Right lobe of liver (tissue), 6 donors: ENCODE results near the gene TRAPPC4. TPM values are rescaled to one million over a fixed set of nuclear protein-coding genes. Genes with fewer than 3 reads are reported as not detected.
A peak's percentile ranks its signal among the peaks of the same experiment; 100 is the strongest.
"Not testable (repeated sequence)": the region's sequence is repeated elsewhere in the genome, so short reads cannot be mapped to it uniquely, and the experiment has no call there.

Experiments used
- ATAC-seq, 4 donors: fragments of 200-7000 bp; cut with Tn5 transposase; one replicate each; pipeline ENCODE4 v1.9.1; 2020; ENCODE audit warnings: mild to moderate bottlenecking in 4 of 4, moderate library complexity in 4 of 4
- DNase-seq, 3 donors: peaks; one replicate each; pipeline ENCODE4 v3.0.0-alpha.2; 2020
- H3K27ac ChIP-seq, 3 donors: fragments of 200-600 bp; one replicate each; pipeline ENCODE4 v1.8.0; 2022
- H3K27me3 ChIP-seq, 2 donors: fragments of 200-600 bp; one replicate each; pipeline ENCODE4 v1.8.0; 2022
- H3K36me3 ChIP-seq, 4 donors: fragments of 200-600 bp; sonication (generic) in 1 of 4; one replicate each; pipeline versions ENCODE4 v1.5.1 to v1.8.0; 2017 to 2022; ENCODE audit warnings: control low read depth in 1 of 4
- H3K4me1 ChIP-seq, 4 donors: fragments of 200-600 bp; sonication (generic) in 1 of 4; one replicate each; pipeline versions ENCODE4 v1.5.1 to v1.8.0; 2017 to 2022; ENCODE audit warnings: control low read depth in 1 of 4
- H3K4me3 ChIP-seq, 3 donors: fragments of 200-600 bp; one replicate each; pipeline ENCODE4 v1.8.0; 2022
- H3K9me3 ChIP-seq, 4 donors: fragments of 200-600 bp; sonication (generic) in 1 of 4; one replicate each; pipeline versions ENCODE4 v1.5.1 to v1.8.0; 2017 to 2022; ENCODE audit warnings: control low read depth in 1 of 4
- POLR2A ChIP-seq: fragments of 450-650 bp; IDR thresholded peaks from one replicate; pipeline ENCODE4 v1.6.1; 2017; ENCODE audit warnings: antibody characterized with exemption, mild to moderate bottlenecking
- WGBS: methylation state at CpG from one replicate; pipeline ENCODE4 v1.1.6; 2018; ENCODE audit warnings: low coverage, low lambda C conversion rate; ENCODE audit not compliant: insufficient coverage; ENCODE audit errors: missing lambda C conversion rate; 5-methylcytosine and 5-hydroxymethylcytosine counted together
- intact Hi-C, 2 donors: fragments of 100-400 bp; cut with DNase I; formaldehyde crosslinking; loops; one replicate each; pipeline versions ENCODE4 v1.11.2 to v1.14.1; 2022
- total RNA-seq, 6 experiments: library from RNA; depleted of rRNA in 2 of 6; stranded (reverse); fragments of >200 nt in 2 of 6; fragmentation: NEBNext Ultra II Directional in 3 of 6; extraction: Animal tissue kit (Norgen Biotek cat#: 25700) in 3 of 6; gene quantifications; one replicate each; pipeline versions ENCODE4 v1.1.0 to v1.2.4, GENCODE V29; 2016 to 2023
- TF ChIP-seq, protein P1 (sequence below), 4 donors: fragments of 200-600 bp in 3 of 4; fragments of 450-650 bp in 1 of 4; IDR thresholded peaks; one replicate each; pipeline versions ENCODE4 v1.5.1 to v1.8.0; 2016 to 2022; ENCODE audit warnings: antibody characterized with exemption in 4 of 4, mild to moderate bottlenecking in 2 of 4
- donor health status: DM: no; HTN: yes; CAD: no.
- donor health status: DM: no; HTN: no; CAD: no.
- donor health status: DM: no; HTN: no; CAD: no.
- donor health status: DM: no; HTN: yes; CAD: no.
- donor health status: DM: no; HTN: yes; CAD: no.

TRAPPC4 gene
- total RNA-seq, 6 experiments from 2014 or later, result 17.2 to 46.3 (median 33.4) TPM

DNA sequence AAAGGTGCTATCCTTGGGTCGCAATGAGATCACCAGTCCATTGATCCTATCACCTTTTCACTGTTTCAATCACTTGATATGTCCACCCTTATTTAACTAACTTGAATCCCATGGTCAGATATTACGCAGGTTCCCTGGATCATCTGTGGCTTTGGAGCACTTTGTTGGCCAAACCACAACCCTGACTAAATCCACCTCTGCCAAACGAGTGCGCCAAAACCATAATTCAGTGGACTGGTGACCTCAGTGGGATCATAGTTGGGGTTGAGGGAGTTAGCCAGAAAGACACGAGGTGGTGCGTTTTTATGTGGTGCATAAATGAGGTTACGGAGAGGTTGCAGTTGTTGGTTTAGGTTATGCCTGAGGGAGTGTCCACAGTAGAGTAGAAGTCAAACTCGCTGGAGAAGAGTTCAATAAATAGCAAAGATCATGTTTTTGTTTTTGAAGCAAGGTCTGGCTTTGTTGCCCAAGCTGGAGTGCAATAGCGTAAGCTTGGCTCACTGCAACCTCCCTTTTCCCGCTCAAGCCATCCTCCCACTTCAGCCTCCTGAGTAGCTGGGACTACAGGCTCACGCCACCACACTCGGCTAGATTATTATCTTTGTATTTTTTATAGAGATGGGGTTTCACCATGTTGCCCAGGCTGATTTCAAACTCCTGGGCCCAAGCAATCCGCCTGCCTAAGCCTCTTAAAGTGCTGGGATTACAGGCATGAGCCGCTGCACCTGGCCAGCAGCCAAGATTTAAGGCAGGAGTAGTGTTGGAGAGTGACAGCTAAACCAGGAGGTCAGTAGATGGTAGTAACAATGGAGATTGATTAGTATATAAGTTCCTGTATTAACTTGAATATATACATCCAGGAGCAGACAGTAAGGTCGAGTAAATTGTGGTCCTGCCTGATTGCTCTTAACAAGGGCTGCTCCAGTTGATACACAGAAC lies 42.5 kb upstream of the TRAPPC4 start:
- no peak overlapping the region for H3K4me3 ChIP-seq
- no peaks in the 10 kb centered on the region for H3K36me3 ChIP-seq
- ATAC-seq (peak; percentile 66 to 83 (median 78)), DNase-seq (no peak)
- 45% methylated on average over 15 of the region's 15 CpGs for WGBS
- no peaks in the 10 kb centered on the region for H3K4me1 ChIP-seq
- H3K27ac ChIP-seq, result no peak overlapping the region
- no peaks in the 10 kb centered on the region for H3K9me3 ChIP-seq
- no peaks in the 10 kb centered on the region for H3K27me3 ChIP-seq
- intact Hi-C loops, result no loop called here
- TF ChIP-seq POLR2A, result no peak
- TF ChIP-seq, protein P1, sequence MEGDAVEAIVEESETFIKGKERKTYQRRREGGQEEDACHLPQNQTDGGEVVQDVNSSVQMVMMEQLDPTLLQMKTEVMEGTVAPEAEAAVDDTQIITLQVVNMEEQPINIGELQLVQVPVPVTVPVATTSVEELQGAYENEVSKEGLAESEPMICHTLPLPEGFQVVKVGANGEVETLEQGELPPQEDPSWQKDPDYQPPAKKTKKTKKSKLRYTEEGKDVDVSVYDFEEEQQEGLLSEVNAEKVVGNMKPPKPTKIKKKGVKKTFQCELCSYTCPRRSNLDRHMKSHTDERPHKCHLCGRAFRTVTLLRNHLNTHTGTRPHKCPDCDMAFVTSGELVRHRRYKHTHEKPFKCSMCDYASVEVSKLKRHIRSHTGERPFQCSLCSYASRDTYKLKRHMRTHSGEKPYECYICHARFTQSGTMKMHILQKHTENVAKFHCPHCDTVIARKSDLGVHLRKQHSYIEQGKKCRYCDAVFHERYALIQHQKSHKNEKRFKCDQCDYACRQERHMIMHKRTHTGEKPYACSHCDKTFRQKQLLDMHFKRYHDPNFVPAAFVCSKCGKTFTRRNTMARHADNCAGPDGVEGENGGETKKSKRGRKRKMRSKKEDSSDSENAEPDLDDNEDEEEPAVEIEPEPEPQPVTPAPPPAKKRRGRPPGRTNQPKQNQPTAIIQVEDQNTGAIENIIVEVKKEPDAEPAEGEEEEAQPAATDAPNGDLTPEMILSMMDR (IDR thresholded peaks at IDR 0.05), result no peak

DNA sequence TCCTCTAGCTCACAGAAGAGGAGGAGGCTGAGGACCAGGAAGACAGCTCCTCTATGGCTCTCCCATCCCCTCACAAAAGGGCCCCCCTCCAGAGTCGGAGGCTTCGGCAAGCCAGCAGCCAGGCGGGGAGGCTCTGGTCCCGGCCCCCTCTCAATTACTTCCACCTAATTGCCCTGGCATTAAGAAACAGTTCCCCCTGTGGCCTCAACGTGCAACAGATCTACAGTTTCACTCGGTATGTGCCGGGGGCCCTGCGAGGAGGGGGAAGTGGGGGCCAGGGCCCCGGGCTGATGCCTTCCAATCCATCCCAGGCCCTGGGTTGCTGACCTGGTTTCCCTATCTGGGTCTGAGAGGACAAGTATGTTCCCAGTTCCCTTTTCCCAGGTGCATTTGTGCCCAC lies 39.1 kb upstream of the TRAPPC4 start:
- intact Hi-C loops, result no loop called here
- TF ChIP-seq, protein P1 (IDR thresholded peaks at IDR 0.05), result no peak
- no peak for TF ChIP-seq POLR2A

DNA sequence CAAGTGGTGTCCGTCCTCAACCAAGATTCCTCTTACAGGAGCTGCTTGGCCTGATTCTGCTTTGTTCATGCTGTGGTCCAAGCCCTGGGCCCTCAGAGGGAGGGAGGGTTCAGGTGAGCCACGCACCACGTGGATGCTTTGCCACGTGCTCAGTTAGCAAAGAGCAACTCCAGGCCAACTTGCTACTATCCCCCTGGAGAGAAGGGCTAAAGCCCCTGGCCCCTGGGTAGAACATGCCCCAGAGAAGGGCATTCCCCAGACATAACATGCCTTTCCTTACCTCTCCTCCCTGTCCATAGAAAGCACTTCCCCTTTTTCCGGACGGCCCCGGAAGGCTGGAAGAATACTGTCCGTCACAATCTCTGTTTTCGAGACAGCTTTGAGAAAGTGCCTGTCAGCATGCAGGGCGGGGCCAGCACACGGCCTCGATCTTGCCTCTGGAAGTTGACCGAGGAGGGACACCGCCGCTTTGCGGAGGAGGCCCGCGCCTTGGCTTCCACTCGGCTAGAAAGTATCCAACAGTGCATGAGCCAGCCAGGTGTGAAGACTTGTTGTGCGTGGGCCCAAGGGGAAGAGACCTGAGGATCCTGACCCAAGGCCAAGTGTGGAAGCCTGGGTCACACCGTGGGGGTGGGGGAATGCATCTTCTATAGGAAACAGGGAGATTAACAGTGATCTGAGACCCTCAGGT lies 38.2 kb upstream of the TRAPPC4 start:
- intact Hi-C loops, result no loop called here
- Histone ChIP-seq H3K27ac (no peak overlapping the region), H3K4me3 (no peak overlapping the region), H3K27me3 (no peaks in the 10 kb centered on the region), H3K4me1 (no peaks in the 10 kb centered on the region), H3K36me3 (no peaks in the 10 kb centered on the region), H3K9me3 (no peaks in the 10 kb centered on the region)
- 27% methylated on average over 10 of the region's 21 CpGs for WGBS
- TF ChIP-seq POLR2A, result no peak
- TF ChIP-seq, protein P1 (IDR thresholded peaks at IDR 0.05), result no peak
- ATAC-seq (peak; percentile 50 to 63 (median 60)), DNase-seq (peak in 1 of 3 donors; percentile 30)

More for the DNA sequence above, 39.1 kb upstream of the TRAPPC4 start:
- Histone ChIP-seq H3K36me3 (no peaks in the 10 kb centered on the region), H3K9me3 (no peaks in the 10 kb centered on the region), H3K27me3 (no peaks in the 10 kb centered on the region), H3K4me1 (no peaks in the 10 kb centered on the region), H3K27ac (no peak overlapping the region), H3K4me3 (no peak overlapping the region)
- DNase-seq (no peak), ATAC-seq (no peak)
- no CpG with 5 or more reads among the region's 9 CpGs for WGBS

- DNase-seq, intact Hi-C loops, H3K4me1 ChIP-seq, ATAC-seq, H3K36me3 ChIP-seq, H3K27me3 ChIP-seq, H3K4me3 ChIP-seq, H3K9me3 ChIP-seq, H3K27ac ChIP-seq: not testable (repeated sequence)
- WGBS, result 67% methylated on average over 5 of the region's 8 CpGs
Measured at GRCh38 chr11:118984337-118984736, 34.2 kb upstream of the TRAPPC4 start.

- ATAC-seq (no peak), DNase-seq (no peak)
- Histone ChIP-seq H3K36me3 (no peaks in the 10 kb centered on the region), H3K9me3 (no peaks in the 10 kb centered on the region), H3K4me3 (no peak overlapping the region), H3K27me3 (no peaks in the 10 kb centered on the region), H3K27ac (no peak overlapping the region), H3K4me1 (no peaks in the 10 kb centered on the region)
- WGBS, result no CpG with 5 or more reads among the region's 2 CpGs
- TF ChIP-seq, protein P1 (IDR thresholded peaks at IDR 0.05), result no peak
- TF ChIP-seq POLR2A, result no peak
- intact Hi-C loops, result no loop called here
Measured at GRCh38 chr11:118984825-118985224, 33.7 kb upstream of the TRAPPC4 start.
